Lower lobe of right lung (tissue), 2 donors: Measurements from ENCODE around the gene ID3. TPM values are rescaled to one million over a fixed set of nuclear protein-coding genes. Genes with fewer than 3 reads are reported as not detected.
"Not testable (repeated sequence)": the region's sequence is repeated elsewhere in the genome, so short reads cannot be mapped to it uniquely, and the experiment has no call there.

ENCODE experiments used
- ATAC-seq, 2 donors: fragments of 200-7000 bp; cut with Tn5 transposase; one replicate each; pipeline ENCODE4 v1.9.1; 2020 to 2022; ENCODE audit warnings: mild to moderate bottlenecking in 2 of 2, moderate library complexity in 2 of 2
- DNase-seq: peaks from one replicate; pipeline ENCODE4 v3.0.0-alpha.2; 2020
- H3K27ac ChIP-seq: fragments of 200-600 bp; one replicate; pipeline ENCODE4 v1.8.0; 2022
- H3K27me3 ChIP-seq: fragments of 200-600 bp; one replicate; pipeline ENCODE4 v1.8.0; 2022; ENCODE audit warnings: low read depth
- H3K36me3 ChIP-seq: fragments of 200-600 bp; one replicate; pipeline ENCODE4 v1.8.0; 2022; ENCODE audit warnings: mild to moderate bottlenecking
- H3K4me1 ChIP-seq: fragments of 200-600 bp; one replicate; pipeline ENCODE4 v1.8.0; 2022
- H3K4me3 ChIP-seq: fragments of 200-600 bp; one replicate; pipeline ENCODE4 v1.8.0; 2022; ENCODE audit warnings: mild to moderate bottlenecking
- H3K9me3 ChIP-seq: fragments of 200-600 bp; one replicate; pipeline ENCODE4 v1.8.0; 2022
- CTCF ChIP-seq: fragments of 200-600 bp; IDR thresholded peaks from one replicate; pipeline ENCODE4 v1.8.0; 2022; ENCODE audit warnings: antibody characterized with exemption, mild to moderate bottlenecking
- intact Hi-C: fragments of 100-400 bp; cut with DNase I; formaldehyde crosslinking; loops from one replicate; pipeline ENCODE4 v1.11.0; 2022
- total RNA-seq: library from RNA; stranded (reverse); fragmentation: NEBNext Ultra II Directional; extraction: Animal tissue kit (Norgen Biotek cat#: 25700); gene quantifications from one replicate; pipeline ENCODE4 v1.2.1, GENCODE V29; 2021
- donor health status: DM: no; HTN: yes; CAD: no; lungs with severe emphysema.

Gene ID3
- total RNA-seq, 1 donor from 2014 or later: 137 TPM

GRCh38 chr1:23590058-23590783, 30.9 kb upstream of the ID3 start:
- Histone ChIP-seq H3K9me3 (no peaks in the 10 kb centered on the region), H3K4me3 (no peak overlapping the region), H3K36me3 (no peaks in the 10 kb centered on the region), H3K4me1 (peaks cover 19% of the 10 kb centered on the region), H3K27ac (no peak overlapping the region), H3K27me3 (no peaks in the 10 kb centered on the region)
- intact Hi-C loops: no loop called here
- ATAC-seq (no peak), DNase-seq (no peak)
- TF ChIP-seq CTCF: no peak

GRCh38 chr1:23589585-23589986, 30.3 kb upstream of the ID3 start:
- Histone ChIP-seq H3K4me1 (peaks cover 19% of the 10 kb centered on the region), H3K27me3 (no peaks in the 10 kb centered on the region), H3K9me3 (no peaks in the 10 kb centered on the region), H3K27ac (no peak overlapping the region), H3K4me3 (no peak overlapping the region), H3K36me3 (no peaks in the 10 kb centered on the region)
- TF ChIP-seq CTCF: no peak
- intact Hi-C loops: no loop called here
- no peak for DNase-seq
- no peak for ATAC-seq

GRCh38 chr1:23588749-23589548, 29.6 kb upstream of the ID3 start:
- Histone ChIP-seq H3K27me3 (no peaks in the 10 kb centered on the region), H3K9me3 (no peaks in the 10 kb centered on the region), H3K36me3 (no peaks in the 10 kb centered on the region), H3K27ac (no peak overlapping the region), H3K4me1 (peaks cover 19% of the 10 kb centered on the region), H3K4me3 (no peak overlapping the region)
- DNase-seq: no peak
- no peak for ATAC-seq
- no peak for TF ChIP-seq CTCF
- intact Hi-C loops: no loop called here

- H3K27me3 ChIP-seq: no peaks in the 10 kb centered on the region
- ATAC-seq: peak; percentile 41 to 55
- intact Hi-C loops: no loop called here
- H3K27ac ChIP-seq: no peak overlapping the region
- no peak for DNase-seq
- peaks cover 6% of the 10 kb centered on the region for H3K4me1 ChIP-seq
- H3K4me3 ChIP-seq: no peak overlapping the region
- TF ChIP-seq CTCF: no peak
- no peaks in the 10 kb centered on the region for H3K36me3 ChIP-seq
- H3K9me3 ChIP-seq: no peaks in the 10 kb centered on the region
Observed at GRCh38 chr1:23585321-23586022, 26.2 kb upstream of the ID3 start.

- H3K9me3 ChIP-seq, ATAC-seq: not testable (repeated sequence)
Observed at GRCh38 chr1:23583727-23584126, 24.4 kb upstream of the ID3 start.

More at GRCh38 chr1:23583727-23584126, 24.4 kb upstream of the ID3 start:
- DNase-seq, H3K27ac ChIP-seq, H3K27me3 ChIP-seq, H3K36me3 ChIP-seq, H3K4me3 ChIP-seq, intact Hi-C loops: not testable (repeated sequence)
- H3K4me1 ChIP-seq: peaks cover 12% of the 10 kb centered on the region
